Esophagus squamous epithelium (tissue), 4 donors: ENCODE results near the gene CAMK2N1.

Experiments used
- POLR2A ChIP-seq, 4 donors: fragments of 450-650 bp; IDR thresholded peaks; one replicate each; pipeline ENCODE4 v1.6.1; 2017; ENCODE audit warnings: antibody characterized with exemption in 4 of 4, mild to moderate bottlenecking in 4 of 4, moderate library complexity in 3 of 4
- TF ChIP-seq, protein P1 (sequence below), 6 experiments: fragments of 450-650 bp in 4 of 6; fragments of 200-600 bp in 2 of 6; sonication (generic) in 2 of 6; IDR thresholded peaks; one replicate each; pipeline ENCODE4 v1.5.1; 2016 to 2019; ENCODE audit warnings: antibody characterized with exemption in 6 of 6, mild to moderate bottlenecking in 4 of 6, moderate library complexity in 4 of 6

DNA sequence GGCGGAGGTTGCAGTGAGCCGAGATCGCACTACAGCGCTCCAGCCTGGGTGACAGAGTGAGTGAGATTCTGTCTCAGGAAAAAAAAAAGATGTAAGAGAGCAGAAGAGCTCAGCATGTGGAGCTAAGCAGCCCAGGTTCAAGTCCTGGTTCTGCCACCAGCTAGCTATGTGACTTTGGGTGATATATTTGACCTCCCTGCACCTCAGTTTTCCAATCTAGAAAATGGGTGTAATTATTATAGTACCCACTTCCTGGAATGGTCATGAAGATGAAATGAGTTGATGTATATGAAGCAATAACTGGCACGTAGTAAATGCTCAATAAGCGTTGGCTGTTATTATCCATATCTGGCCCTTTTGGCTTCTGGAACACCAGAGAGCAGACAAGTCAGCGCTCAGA, 38.2 kb downstream of the CAMK2N1 start:
- no peak for TF ChIP-seq POLR2A (IDR thresholded peaks at IDR 0.05)
- TF ChIP-seq, protein P1, sequence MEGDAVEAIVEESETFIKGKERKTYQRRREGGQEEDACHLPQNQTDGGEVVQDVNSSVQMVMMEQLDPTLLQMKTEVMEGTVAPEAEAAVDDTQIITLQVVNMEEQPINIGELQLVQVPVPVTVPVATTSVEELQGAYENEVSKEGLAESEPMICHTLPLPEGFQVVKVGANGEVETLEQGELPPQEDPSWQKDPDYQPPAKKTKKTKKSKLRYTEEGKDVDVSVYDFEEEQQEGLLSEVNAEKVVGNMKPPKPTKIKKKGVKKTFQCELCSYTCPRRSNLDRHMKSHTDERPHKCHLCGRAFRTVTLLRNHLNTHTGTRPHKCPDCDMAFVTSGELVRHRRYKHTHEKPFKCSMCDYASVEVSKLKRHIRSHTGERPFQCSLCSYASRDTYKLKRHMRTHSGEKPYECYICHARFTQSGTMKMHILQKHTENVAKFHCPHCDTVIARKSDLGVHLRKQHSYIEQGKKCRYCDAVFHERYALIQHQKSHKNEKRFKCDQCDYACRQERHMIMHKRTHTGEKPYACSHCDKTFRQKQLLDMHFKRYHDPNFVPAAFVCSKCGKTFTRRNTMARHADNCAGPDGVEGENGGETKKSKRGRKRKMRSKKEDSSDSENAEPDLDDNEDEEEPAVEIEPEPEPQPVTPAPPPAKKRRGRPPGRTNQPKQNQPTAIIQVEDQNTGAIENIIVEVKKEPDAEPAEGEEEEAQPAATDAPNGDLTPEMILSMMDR (IDR thresholded peaks at IDR 0.05) = no peak
